Measurements from ENCODE around the gene ASCL5. TPM values are rescaled to one million over a fixed set of nuclear protein-coding genes. Genes with fewer than 3 reads are reported as not detected.

ASCL5 gene, protein sequence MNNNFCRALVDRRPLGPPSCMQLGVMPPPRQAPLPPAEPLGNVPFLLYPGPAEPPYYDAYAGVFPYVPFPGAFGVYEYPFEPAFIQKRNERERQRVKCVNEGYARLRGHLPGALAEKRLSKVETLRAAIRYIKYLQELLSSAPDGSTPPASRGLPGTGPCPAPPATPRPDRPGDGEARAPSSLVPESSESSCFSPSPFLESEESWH
- 0.08 to 0.21 TPM (median 0.15 TPM) in 3 of 5 replicates, not detected in the others for total RNA-seq (2022; extraction: Qiagen RNA extraction)

GRCh38 chr1:201126832-201127754 is at the start of gene ASCL5:
TSS of gene ASCL5 (minus strand) at chr1:201127184. CDS start at chr1:201115372, 11,812 bp downstream.

DNA sequence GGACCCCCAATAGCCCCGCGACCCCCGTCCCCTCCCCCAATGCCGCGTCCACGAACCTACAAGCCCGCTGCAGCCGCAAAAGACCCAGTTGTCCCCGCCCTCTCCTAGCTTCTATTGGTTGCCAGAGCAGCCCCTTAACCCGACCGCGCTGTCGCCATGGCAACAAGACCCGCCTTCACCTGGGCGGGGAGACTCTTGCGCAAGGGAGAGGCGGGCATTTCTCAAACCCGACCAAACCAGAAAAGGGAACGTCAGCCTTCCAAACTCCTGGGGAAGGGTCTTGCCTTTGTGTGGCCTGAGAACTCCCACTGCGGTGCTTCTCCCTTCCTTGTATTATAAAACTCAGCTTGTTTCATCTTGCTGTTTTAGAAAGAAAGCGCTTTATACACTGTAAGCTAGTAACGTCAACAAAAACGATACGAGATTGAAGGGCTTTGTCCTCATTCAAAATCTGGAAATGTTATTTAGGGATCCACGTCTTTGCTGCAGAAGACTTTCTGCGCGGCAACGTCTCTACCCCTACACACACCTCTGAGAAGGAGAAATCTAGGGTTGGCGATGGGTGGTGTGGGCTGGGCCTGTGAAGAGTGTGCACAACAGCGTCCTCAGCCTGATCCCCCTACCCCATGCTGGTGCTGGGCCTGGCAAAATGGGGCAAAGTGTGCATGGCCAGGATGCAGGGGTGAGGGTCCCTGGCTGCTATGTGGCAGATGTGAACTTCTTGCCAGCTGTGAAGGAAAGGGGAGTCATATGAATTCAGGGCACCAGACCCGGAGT is 27.6 kb upstream of the ASCL5 start, which contains the start of gene TMEM9:
TMEM9 (minus strand) TSS at position 86 of the 777 bp plus-strand sequence. CDS start 551 bp downstream, outside the sequence.

GRCh38 chr1:201112173-201112731 is 14.7 kb downstream of the ASCL5 start, which contains the start of gene CACNA1S:
TSS of gene CACNA1S (minus strand) at chr1:201112426. CDS start at chr1:201112339, 87 bp downstream.

Other genes with a start within 250 kb of the ASCL5 start
- gene INAVA, start 232.3 kb downstream of the ASCL5 start, total RNA-seq (2022; extraction: Qiagen RNA extraction): 39.8 to 52.8 TPM (median 45.0 TPM) in 5 replicates
- 1.3 to 2.2 TPM (median 1.9 TPM) in 5 replicates for gene KIF21B, start 103.5 kb downstream of the ASCL5 start, total RNA-seq (2022; extraction: Qiagen RNA extraction)
- gene CACNA1S, start 14.8 kb downstream of the ASCL5 start, total RNA-seq (2022; extraction: Qiagen RNA extraction): 0.02 TPM in 1 of 5 replicates, not detected in the others
- 83.3 to 84.7 TPM (median 83.6 TPM) in 5 replicates for gene TMEM9, start 27.3 kb upstream of the ASCL5 start, total RNA-seq (2022; extraction: Qiagen RNA extraction)
- 0.49 to 0.74 TPM (median 0.55 TPM) in 5 replicates for gene IGFN1, start 63.6 kb upstream of the ASCL5 start, total RNA-seq (2022; extraction: Qiagen RNA extraction)
- 0.02 to 0.08 TPM (median 0.03 TPM) in 4 of 5 replicates, not detected in the other for gene PKP1, start 156.3 kb upstream of the ASCL5 start, total RNA-seq (2022; extraction: Qiagen RNA extraction)

Data from A549 treated with Hydrocortisone at 1 μM for 4 hours (cell line).